A549 (cell line): ENCODE results near the gene MMUT. TPM values are rescaled to one million over a fixed set of nuclear protein-coding genes. Genes with fewer than 3 reads are reported as not detected.

ENCODE experiments used
- ATAC-seq, 2 experiments: fragments of 200-7000 bp in 1 of 2; fragments of >200 bp in 1 of 2; cut with Nextera tagmentation in 1 of 2; cut with Tn5 transposase in 1 of 2; 3 replicates each; pipeline versions ENCODE4 v1.8.0 to v1.9.1; 2018 to 2020; ENCODE audit warnings: mild to moderate bottlenecking in 1 of 2, moderate library complexity in 1 of 2
- CTCF ChIA-PET: fragments of 300-600 bp; sonication (Branson Sonifier 250); formaldehyde crosslinking; extraction: SDS; loops from one replicate; lab custom pipeline; 2021; ENCODE audit warnings: antibody characterized with exemption, inconsistent platforms; lab: Yijun Ruan, JAX
- POLR2A ChIA-PET: fragments of 350-600 bp; formaldehyde crosslinking; extraction: SDS; loops from one replicate; lab custom pipeline; 2021; ENCODE audit warnings: antibody characterized with exemption, inconsistent platforms; lab: Yijun Ruan, JAX
- DNase-seq, 2 experiments: peaks; one replicate each; pipeline versions ENCODE4 v3.0.0 to v3.0.0-alpha.2; 2011 to 2016; ENCODE audit warnings: low read depth in 1 of 2, low spot score in 1 of 2
- FAIRE-seq: peaks from 2 replicates; lab custom pipeline; 2011; peaks lifted over from hg19 to GRCh38; lab: Jason Lieb, UNC
- H3K27ac ChIP-seq, 2 experiments: fragments of >200 bp; sonication (Bioruptor Twin); formaldehyde crosslinking; 3 replicates each; pipeline ENCODE4 v1.5.1; 2016 to 2017
- H3K4me1 ChIP-seq: fragments of >200 bp; sonication (Bioruptor Twin); formaldehyde crosslinking; 3 replicates; pipeline ENCODE4 v1.6.1; 2016
- H3K4me2 ChIP-seq: fragments of >200 bp; sonication (Bioruptor Twin); formaldehyde crosslinking; 3 replicates; pipeline ENCODE4 v1.6.1; 2016
- H3K4me3 ChIP-seq: fragments of >200 bp; sonication (Bioruptor Twin); formaldehyde crosslinking; 3 replicates; pipeline ENCODE4 v1.5.1; 2016
- H3K9me3 ChIP-seq: fragments of >200 bp; sonication (Bioruptor Twin); formaldehyde crosslinking; 3 replicates; pipeline ENCODE4 v1.6.1; 2016
- BHLHE40 ChIP-seq: IDR thresholded peaks from 2 replicates; pipeline ENCODE4 v1.6.1; 2012; ENCODE audit warnings: low read depth, low read length, inconsistent platforms
- CBX2 ChIP-seq: fragments of 200-600 bp; sonication (generic); IDR thresholded peaks from 2 replicates; pipeline ENCODE4 v1.6.1; 2016; ENCODE audit warnings: low read depth, mild to moderate bottlenecking, borderline replicate concordance
- CHD4 ChIP-seq: fragments of 200-600 bp; sonication (generic); IDR thresholded peaks from 2 replicates; pipeline ENCODE4 v1.6.1; 2016; ENCODE audit warnings: antibody characterized with exemption, mild to moderate bottlenecking, borderline replicate concordance
- EHF ChIP-seq: fragments of 250-450 bp; sonication (Bioruptor Pico); IDR thresholded peaks from 2 replicates; pipeline ENCODE4 v1.5.0; 2020; ENCODE audit warnings: mild to moderate bottlenecking
- EHMT2 ChIP-seq: fragments of 200-600 bp; sonication (generic); IDR thresholded peaks from 2 replicates; pipeline ENCODE4 v1.6.1; 2016; ENCODE audit warnings: antibody characterized with exemption, low read depth, mild to moderate bottlenecking, moderate library complexity
- EP300 ChIP-seq, 2 experiments: fragments of >200 bp; sonication (Bioruptor Twin); formaldehyde crosslinking; IDR thresholded peaks; 2 replicates in 1 of 2; 3 replicates in 1 of 2; pipeline ENCODE4 v1.6.1; 2016 to 2017
- ESRRA ChIP-seq: fragments of 150-350 bp; IDR thresholded peaks from 2 replicates; pipeline ENCODE4 v1.6.1; 2014; ENCODE audit warnings: mild to moderate bottlenecking, low read length, borderline replicate concordance
- FOSB ChIP-seq: fragments of 250-450 bp; sonication (Bioruptor Pico); IDR thresholded peaks from 2 replicates; pipeline ENCODE4 v1.5.0; 2020; ENCODE audit warnings: mild to moderate bottlenecking, moderate library complexity
- FOSL2 ChIP-seq, 2 experiments: fragments of 450-650 bp in 1 of 2; fragments of >200 bp in 1 of 2; sonication (Bioruptor Twin) in 1 of 2; formaldehyde crosslinking; IDR thresholded peaks; 2 replicates each; pipeline versions ENCODE4 v1.5.0 to v1.6.1; 2016 to 2020; ENCODE audit warnings: mild to moderate bottlenecking in 1 of 2, moderate library complexity in 1 of 2
- FOXS1 ChIP-seq: fragments of 250-450 bp; sonication (Bioruptor Pico); IDR thresholded peaks from 2 replicates; pipeline ENCODE4 v1.5.0; 2020; ENCODE audit warnings: mild to moderate bottlenecking, moderate library complexity
- HDAC2 ChIP-seq: fragments of 200-600 bp; sonication (generic); IDR thresholded peaks from 2 replicates; pipeline ENCODE4 v1.6.1; 2016
- HOXB5 ChIP-seq: fragments of 250-450 bp; sonication (Bioruptor Pico); IDR thresholded peaks from 2 replicates; pipeline ENCODE4 v1.5.0; 2020; ENCODE audit warnings: mild to moderate bottlenecking, moderate library complexity
- JUNB ChIP-seq: fragments of >200 bp; sonication (Bioruptor Twin); formaldehyde crosslinking; IDR thresholded peaks from 2 replicates; pipeline ENCODE4 v1.6.1; 2016
- KDM1A ChIP-seq: fragments of 200-600 bp; sonication (generic); IDR thresholded peaks from 2 replicates; pipeline ENCODE4 v1.6.1; 2016; ENCODE audit warnings: low read depth, mild to moderate bottlenecking
- KDM5A ChIP-seq: fragments of 200-600 bp; sonication (generic); IDR thresholded peaks from 2 replicates; pipeline ENCODE4 v1.6.1; 2016; ENCODE audit warnings: antibody characterized with exemption, mild to moderate bottlenecking
- MYC ChIP-seq: IDR thresholded peaks from 2 replicates; pipeline ENCODE4 v1.6.1; 2012; ENCODE audit warnings: mild to moderate bottlenecking, inconsistent platforms, low read length, improper control_type of control experiment, borderline replicate concordance
- NFE2L2 ChIP-seq: fragments of 150-350 bp; conservative IDR thresholded peaks from 2 replicates; pipeline ENCODE4 v1.6.1; 2014; ENCODE audit warnings: low read length
- NPAS2 ChIP-seq: fragments of 250-450 bp; sonication (Bioruptor Pico); IDR thresholded peaks from 2 replicates; pipeline ENCODE4 v1.8.0; 2022; ENCODE audit warnings: mild to moderate bottlenecking, moderate library complexity, borderline replicate concordance
- POLR2A ChIP-seq: IDR thresholded peaks from 2 replicates; pipeline ENCODE4 v1.6.1; 2012; ENCODE audit warnings: mild to moderate bottlenecking, low read length
- RAD21 ChIP-seq, 2 experiments: fragments of >200 bp in 1 of 2; sonication (Bioruptor Twin) in 1 of 2; formaldehyde crosslinking in 1 of 2; IDR thresholded peaks in 1 of 2; conservative IDR thresholded peaks in 1 of 2; 2 replicates in 1 of 2; 3 replicates in 1 of 2; pipeline ENCODE4 v1.6.1; 2012 to 2018; ENCODE audit warnings: inconsistent platforms in 1 of 2
- RARB ChIP-seq: fragments of 250-450 bp; sonication (Bioruptor Pico); IDR thresholded peaks from 2 replicates; pipeline ENCODE4 v1.8.0; 2021; ENCODE audit warnings: mild to moderate bottlenecking, moderate library complexity
- RNF2 ChIP-seq: fragments of 200-600 bp; sonication (generic); IDR thresholded peaks from 2 replicates; pipeline ENCODE4 v1.6.1; 2016; ENCODE audit warnings: low read depth, mild to moderate bottlenecking, antibody characterized with exemption, moderate library complexity, borderline replicate concordance
- SMC3 ChIP-seq: fragments of >200 bp; sonication (Bioruptor Twin); formaldehyde crosslinking; IDR thresholded peaks from 3 replicates; pipeline ENCODE4 v1.6.1; 2018; ENCODE audit warnings: inconsistent platforms
- TFCP2L1 ChIP-seq: fragments of 250-450 bp; sonication (Bioruptor Pico); IDR thresholded peaks from 2 replicates; pipeline ENCODE4 v1.5.0; 2021; ENCODE audit warnings: mild to moderate bottlenecking
- ZNF302 ChIP-seq: fragments of 250-450 bp; sonication (Bioruptor Pico); IDR thresholded peaks from 2 replicates; pipeline ENCODE4 v1.9.0; 2021; ENCODE audit warnings: inconsistent platforms, mild to moderate bottlenecking, moderate library complexity
- WGBS: methylation state at CpG from one replicate; pipeline ENCODE4 v1.1.6; 2017; ENCODE audit errors: missing lambda C conversion rate; 5-methylcytosine and 5-hydroxymethylcytosine counted together
- polyA plus RNA-seq, 4 experiments: library from polyadenylated mRNA; depleted of rRNA in 3 of 4; stranded (reverse); fragments of >200 nt; fragmentation: RNase III in 1 of 4; extraction: RNeasy Plus Mini Kit Qiagen cat#74134 plus additional on column Dnase treatment in 1 of 4; gene quantifications; 2 replicates in 3 of 4; 3 replicates in 1 of 4; pipeline ENCODE4 v1.2.3, GENCODE V29; 2011 to 2017
- TF ChIP-seq, protein P1 (sequence below): fragments of >200 bp; sonication (Bioruptor Twin); formaldehyde crosslinking; IDR thresholded peaks from 3 replicates; pipeline ENCODE4 v1.5.1; 2016
- TF ChIP-seq, protein P2 (sequence below): fragments of 250-450 bp; sonication (Bioruptor Pico); IDR thresholded peaks from 2 replicates; pipeline ENCODE4 v1.5.0; 2020; ENCODE audit warnings: low read depth, mild to moderate bottlenecking, moderate library complexity
- TF ChIP-seq, protein P3 (sequence below): IDR thresholded peaks from 2 replicates; pipeline ENCODE4 v1.6.1; 2012; ENCODE audit warnings: low read depth, borderline replicate concordance

The MMUT gene
- polyA plus RNA-seq, 2 of the 4 experiments (the other 2 are of a cell fraction) = 6.6 to 14.3 TPM

DNA sequence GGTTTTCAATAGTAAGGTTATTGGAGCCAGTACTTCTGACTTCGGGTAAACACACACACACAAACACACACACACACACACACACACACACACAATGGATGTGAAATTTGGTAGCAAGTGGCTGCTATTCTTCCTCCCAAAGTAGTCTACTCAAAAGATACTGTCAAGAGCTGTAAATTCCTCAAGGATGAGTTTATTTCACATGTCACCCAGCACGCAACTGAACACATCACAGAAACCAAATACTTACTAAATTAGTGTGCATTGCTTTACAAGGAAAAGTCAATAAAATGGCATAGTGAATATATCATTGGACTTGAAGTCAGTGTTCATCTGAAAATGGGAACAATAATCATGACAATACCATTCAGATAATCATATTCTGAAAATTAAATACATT lies 32.9 kb downstream of the MMUT start:
- no peak for ATAC-seq

DNA sequence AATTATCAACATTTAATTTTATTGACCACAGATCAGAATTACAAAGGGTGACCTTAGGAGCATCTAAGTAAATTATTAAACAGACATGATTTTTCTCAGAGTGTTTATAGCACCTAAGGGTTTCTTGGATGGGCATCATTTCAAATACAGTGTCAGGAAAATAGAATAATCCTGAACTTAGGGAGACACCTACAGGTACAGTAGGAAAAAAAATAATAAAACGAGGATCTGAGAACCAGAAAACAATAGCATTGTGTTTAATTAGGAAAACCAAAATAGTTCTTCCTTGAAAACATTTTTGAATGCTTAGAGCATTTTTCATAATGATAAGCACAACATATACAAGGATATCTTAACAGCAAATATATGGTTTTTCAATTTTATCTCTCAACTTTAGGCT lies 39.2 kb downstream of the MMUT start:
- Histone ChIP-seq H3K4me3 (no peak overlapping the region), H3K4me1 (no peaks in the 10 kb centered on the region), H3K9me3 (no peaks in the 10 kb centered on the region), H3K4me2 (no peak overlapping the region), H3K27ac (no peak overlapping the region)
- CTCF ChIA-PET = interaction anchor here (1.7 kb wide), 1 partner anchor 1643 kb away, joined by 5 read pairs; no protein-coding TSS in a partner anchor
- DNase-seq (peak; percentile 4), FAIRE-seq (no peak), ATAC-seq (no peak)
- TF ChIP-seq BHLHE40 (no peak), KDM5A (no peak), EP300 (IDR thresholded peaks at IDR 0.05) (no peak), NFE2L2 (no peak), FOSL2 (IDR thresholded peaks at IDR 0.05) (no peak), FOSL2 (CRISPR knock-in tag; IDR thresholded peaks at IDR 0.05) (no peak), MYC (no peak), CBX2 (no peak), RNF2 (no peak), FOSB (CRISPR knock-in tag) (no peak), ZNF302 (CRISPR knock-in tag) (no peak), EHMT2 (no peak), SMC3 (peak; percentile 40; the same call in 2 of the 3 replicates), POLR2A (no peak), RAD21 (conservative IDR thresholded peaks at IDR 0.05 in 1 of 2, IDR thresholded peaks at IDR 0.05 in 1 of 2) (peak; percentile 57 to 66), EHF (CRISPR knock-in tag) (no peak), KDM1A (no peak), FOXS1 (CRISPR knock-in tag) (no peak)
- TF ChIP-seq, protein P1, sequence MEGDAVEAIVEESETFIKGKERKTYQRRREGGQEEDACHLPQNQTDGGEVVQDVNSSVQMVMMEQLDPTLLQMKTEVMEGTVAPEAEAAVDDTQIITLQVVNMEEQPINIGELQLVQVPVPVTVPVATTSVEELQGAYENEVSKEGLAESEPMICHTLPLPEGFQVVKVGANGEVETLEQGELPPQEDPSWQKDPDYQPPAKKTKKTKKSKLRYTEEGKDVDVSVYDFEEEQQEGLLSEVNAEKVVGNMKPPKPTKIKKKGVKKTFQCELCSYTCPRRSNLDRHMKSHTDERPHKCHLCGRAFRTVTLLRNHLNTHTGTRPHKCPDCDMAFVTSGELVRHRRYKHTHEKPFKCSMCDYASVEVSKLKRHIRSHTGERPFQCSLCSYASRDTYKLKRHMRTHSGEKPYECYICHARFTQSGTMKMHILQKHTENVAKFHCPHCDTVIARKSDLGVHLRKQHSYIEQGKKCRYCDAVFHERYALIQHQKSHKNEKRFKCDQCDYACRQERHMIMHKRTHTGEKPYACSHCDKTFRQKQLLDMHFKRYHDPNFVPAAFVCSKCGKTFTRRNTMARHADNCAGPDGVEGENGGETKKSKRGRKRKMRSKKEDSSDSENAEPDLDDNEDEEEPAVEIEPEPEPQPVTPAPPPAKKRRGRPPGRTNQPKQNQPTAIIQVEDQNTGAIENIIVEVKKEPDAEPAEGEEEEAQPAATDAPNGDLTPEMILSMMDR = peak; percentile 54
- TF ChIP-seq, protein P2, sequence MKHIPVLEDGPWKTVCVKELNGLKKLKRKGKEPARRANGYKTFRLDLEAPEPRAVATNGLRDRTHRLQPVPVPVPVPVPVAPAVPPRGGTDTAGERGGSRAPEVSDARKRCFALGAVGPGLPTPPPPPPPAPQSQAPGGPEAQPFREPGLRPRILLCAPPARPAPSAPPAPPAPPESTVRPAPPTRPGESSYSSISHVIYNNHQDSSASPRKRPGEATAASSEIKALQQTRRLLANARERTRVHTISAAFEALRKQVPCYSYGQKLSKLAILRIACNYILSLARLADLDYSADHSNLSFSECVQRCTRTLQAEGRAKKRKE (CRISPR knock-in tag) = no peak
- TF ChIP-seq, protein P3, sequence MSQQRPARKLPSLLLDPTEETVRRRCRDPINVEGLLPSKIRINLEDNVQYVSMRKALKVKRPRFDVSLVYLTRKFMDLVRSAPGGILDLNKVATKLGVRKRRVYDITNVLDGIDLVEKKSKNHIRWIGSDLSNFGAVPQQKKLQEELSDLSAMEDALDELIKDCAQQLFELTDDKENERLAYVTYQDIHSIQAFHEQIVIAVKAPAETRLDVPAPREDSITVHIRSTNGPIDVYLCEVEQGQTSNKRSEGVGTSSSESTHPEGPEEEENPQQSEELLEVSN = no peak
- WGBS = 0% methylated on average over 1 of the region's 1 CpG
- POLR2A ChIA-PET = no interaction called here

More for the DNA sequence above, 32.9 kb downstream of the MMUT start:
- FAIRE-seq (no peak), DNase-seq (peak in 1 of 2 experiments; percentile 1)
- no peak overlapping the region for H3K27ac ChIP-seq
- no peak overlapping the region for H3K4me2 ChIP-seq
- WGBS = 31% methylated on average over 2 of the region's 2 CpGs
- POLR2A ChIA-PET = no interaction called here
- H3K4me1 ChIP-seq = no peaks in the 10 kb centered on the region
- TF ChIP-seq HDAC2 = no peak
- TF ChIP-seq ESRRA = no peak
- TF ChIP-seq CHD4 = no peak
- TF ChIP-seq HOXB5 = no peak
- TF ChIP-seq ZNF302 (CRISPR knock-in tag) = no peak
- TF ChIP-seq FOSB (CRISPR knock-in tag) = no peak
- TF ChIP-seq BHLHE40 = no peak
- no peak for TF ChIP-seq TFCP2L1 (CRISPR knock-in tag)
- TF ChIP-seq SMC3 = no peak
- no peak for TF ChIP-seq JUNB
- TF ChIP-seq NPAS2 (CRISPR knock-in tag) = no peak
- no peak for TF ChIP-seq RARB (CRISPR knock-in tag)
- no peaks in the 10 kb centered on the region for H3K9me3 ChIP-seq
- CTCF ChIA-PET = no interaction called here
- H3K4me3 ChIP-seq = no peak overlapping the region
